Ovary (tissue), 9 donors: Measurements from ENCODE around the gene STUB1. TPM values are rescaled to one million over a fixed set of nuclear protein-coding genes. Genes with fewer than 3 reads are reported as not detected.

Experiments used
- DNase-seq, 5 donors: peaks; one replicate each; pipeline ENCODE4 v3.0.0-alpha.2; 2019 to 2020
- H3K27ac ChIP-seq, 2 donors: fragments of 200-600 bp; one replicate each; pipeline versions ENCODE4 v1.5.1 to v1.8.0; 2019 to 2022
- H3K27me3 ChIP-seq: fragments of 200-600 bp; one replicate; pipeline ENCODE4 v1.8.0; 2022
- H3K36me3 ChIP-seq: fragments of 200-600 bp; sonication (generic); one replicate; pipeline ENCODE4 v1.5.1; 2019
- H3K4me1 ChIP-seq: one replicate; pipeline ENCODE4 v1.8.1; 2013; ENCODE audit warnings: mild to moderate bottlenecking, moderate library complexity; ENCODE audit not compliant: insufficient read depth
- H3K4me3 ChIP-seq: fragments of 200-600 bp; sonication (generic); one replicate; pipeline ENCODE4 v1.5.1; 2017
- H3K9me3 ChIP-seq, 2 donors: fragments of 200-600 bp in 1 of 2; sonication (generic) in 1 of 2; one replicate each; pipeline versions ENCODE4 v1.5.1 to v1.8.1; 2013 to 2019; ENCODE audit warnings: mild to moderate bottlenecking in 1 of 2, moderate library complexity in 1 of 2
- EP300 ChIP-seq: sonication (generic); formaldehyde crosslinking; IDR thresholded peaks from one replicate; pipeline ENCODE4 v1.6.1; 2017; ENCODE audit warnings: antibody characterized with exemption
- POLR2A ChIP-seq: fragments of 450-650 bp; IDR thresholded peaks from one replicate; pipeline ENCODE4 v1.6.1; 2017; ENCODE audit warnings: antibody characterized with exemption, mild to moderate bottlenecking, moderate library complexity
- WGBS, 3 donors: extraction: QIAGEN DNeasy Blood & Tissue Kit in 1 of 3; methylation state at CpG; one replicate each; pipeline versions ENCODE4 v1.1.5 to v1.1.7; 2013 to 2017; 5-methylcytosine and 5-hydroxymethylcytosine counted together
- intact Hi-C, 4 donors: fragments of 100-400 bp; cut with DNase I; formaldehyde crosslinking; loops; one replicate each; pipeline versions ENCODE4 v1.11.0 to v1.15.1; 2022 to 2023
- polyA plus RNA-seq, 2 donors: library from polyadenylated mRNA; stranded (reverse); fragments of 200-250 nt in 1 of 2; fragments of 350-450 nt in 1 of 2; fragmentation: Illumina TruSeq in 1 of 2; extraction: RNeasy Lipid Tissue Mini Kit (QIAGEN cat#74804) in 1 of 2; gene quantifications; one replicate each; pipeline ENCODE4 v1.2.3, GENCODE V29; 2013 to 2014
- total RNA-seq, 7 donors: library from RNA; depleted of rRNA in 2 of 7; stranded (reverse); fragments of >200 nt in 2 of 7; fragmentation: NEBNext Ultra II Directional in 3 of 7; extraction: Animal tissue kit (Norgen Biotek cat#: 25700) in 3 of 7; gene quantifications; one replicate each; pipeline versions ENCODE4 v1.1.0 to v1.2.4, GENCODE V29; 2016 to 2023
- TF ChIP-seq, protein P1 (sequence below), 3 donors: fragments of 450-650 bp in 2 of 3; fragments of 200-600 bp in 1 of 3; IDR thresholded peaks; one replicate each; pipeline versions ENCODE4 v1.5.1 to v1.8.0; 2016 to 2022; ENCODE audit warnings: antibody characterized with exemption in 3 of 3, mild to moderate bottlenecking in 1 of 3
- donor health status: DM: no; HTN: no; CAD: no; lungs with moderate emphysema.
- donor health status: DM: no; HTN: no; CAD: no.
- donor health status: Bipolar disorder and iron deficiency.
- donor health status: DM: yes; HTN: yes; CAD: no.
- donor health status: DM: no; HTN: no; CAD: no.
- donor health status: DM: yes; HTN: yes; CAD: no.

The STUB1 gene
- total and polyA plus RNA-seq, 9 donors = 20.1 to 115 (median 102) TPM

DNA sequence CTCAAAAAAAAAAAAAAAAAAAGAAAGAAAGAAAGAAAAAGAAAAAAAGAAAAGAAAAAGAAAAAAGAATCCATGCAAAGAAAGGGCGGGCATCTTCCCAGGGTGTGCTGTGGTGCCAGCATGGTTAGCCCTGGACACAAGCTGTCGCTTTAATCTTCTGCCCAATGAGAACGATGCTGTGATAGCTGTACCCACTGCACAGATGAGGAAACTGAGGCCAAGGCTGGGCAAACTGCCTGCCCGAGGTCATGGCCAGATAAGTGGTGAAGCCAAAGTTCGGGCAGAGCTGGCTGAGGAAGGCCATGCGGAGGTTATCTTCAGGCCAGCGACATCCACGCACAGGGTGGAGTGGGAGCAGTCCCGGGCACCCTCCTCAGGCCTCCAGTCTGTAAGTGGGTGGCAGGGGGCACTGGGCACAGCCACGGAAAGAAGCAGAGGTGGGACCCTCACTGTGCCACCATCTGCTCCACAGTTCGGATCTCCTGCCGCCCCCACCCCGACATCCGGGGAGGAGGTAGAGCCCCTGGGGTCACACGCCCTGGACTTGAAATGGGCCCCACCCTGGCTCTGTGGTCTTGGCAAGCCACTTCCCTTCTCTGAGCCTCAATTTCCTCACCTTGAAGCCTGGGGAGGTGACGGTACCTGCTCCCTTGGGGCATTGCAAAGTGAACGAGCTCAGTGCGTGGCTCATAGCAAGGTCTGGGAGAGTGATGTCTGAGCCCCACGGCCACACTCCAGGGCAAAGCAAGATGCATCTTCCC lies 18.9 kb downstream of the STUB1 start:
- Histone ChIP-seq H3K4me3 (no peak overlapping the region), H3K36me3 (no peaks in the 10 kb centered on the region), H3K4me1 (peaks cover 8% of the 10 kb centered on the region), H3K27ac (no peak overlapping the region), H3K9me3 (no peaks in the 10 kb centered on the region), H3K27me3 (peaks cover 2% of the 10 kb centered on the region)
- intact Hi-C loops = no loop called here
- 64 to 73% (median 70%) methylated on average over 16 to 19 of the region's 19 CpGs for WGBS, 3 donors
- TF ChIP-seq EP300 = no peak
- no peak for TF ChIP-seq POLR2A
- TF ChIP-seq, protein P1, sequence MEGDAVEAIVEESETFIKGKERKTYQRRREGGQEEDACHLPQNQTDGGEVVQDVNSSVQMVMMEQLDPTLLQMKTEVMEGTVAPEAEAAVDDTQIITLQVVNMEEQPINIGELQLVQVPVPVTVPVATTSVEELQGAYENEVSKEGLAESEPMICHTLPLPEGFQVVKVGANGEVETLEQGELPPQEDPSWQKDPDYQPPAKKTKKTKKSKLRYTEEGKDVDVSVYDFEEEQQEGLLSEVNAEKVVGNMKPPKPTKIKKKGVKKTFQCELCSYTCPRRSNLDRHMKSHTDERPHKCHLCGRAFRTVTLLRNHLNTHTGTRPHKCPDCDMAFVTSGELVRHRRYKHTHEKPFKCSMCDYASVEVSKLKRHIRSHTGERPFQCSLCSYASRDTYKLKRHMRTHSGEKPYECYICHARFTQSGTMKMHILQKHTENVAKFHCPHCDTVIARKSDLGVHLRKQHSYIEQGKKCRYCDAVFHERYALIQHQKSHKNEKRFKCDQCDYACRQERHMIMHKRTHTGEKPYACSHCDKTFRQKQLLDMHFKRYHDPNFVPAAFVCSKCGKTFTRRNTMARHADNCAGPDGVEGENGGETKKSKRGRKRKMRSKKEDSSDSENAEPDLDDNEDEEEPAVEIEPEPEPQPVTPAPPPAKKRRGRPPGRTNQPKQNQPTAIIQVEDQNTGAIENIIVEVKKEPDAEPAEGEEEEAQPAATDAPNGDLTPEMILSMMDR (IDR thresholded peaks at IDR 0.05) = no peak
- no peak for DNase-seq

DNA sequence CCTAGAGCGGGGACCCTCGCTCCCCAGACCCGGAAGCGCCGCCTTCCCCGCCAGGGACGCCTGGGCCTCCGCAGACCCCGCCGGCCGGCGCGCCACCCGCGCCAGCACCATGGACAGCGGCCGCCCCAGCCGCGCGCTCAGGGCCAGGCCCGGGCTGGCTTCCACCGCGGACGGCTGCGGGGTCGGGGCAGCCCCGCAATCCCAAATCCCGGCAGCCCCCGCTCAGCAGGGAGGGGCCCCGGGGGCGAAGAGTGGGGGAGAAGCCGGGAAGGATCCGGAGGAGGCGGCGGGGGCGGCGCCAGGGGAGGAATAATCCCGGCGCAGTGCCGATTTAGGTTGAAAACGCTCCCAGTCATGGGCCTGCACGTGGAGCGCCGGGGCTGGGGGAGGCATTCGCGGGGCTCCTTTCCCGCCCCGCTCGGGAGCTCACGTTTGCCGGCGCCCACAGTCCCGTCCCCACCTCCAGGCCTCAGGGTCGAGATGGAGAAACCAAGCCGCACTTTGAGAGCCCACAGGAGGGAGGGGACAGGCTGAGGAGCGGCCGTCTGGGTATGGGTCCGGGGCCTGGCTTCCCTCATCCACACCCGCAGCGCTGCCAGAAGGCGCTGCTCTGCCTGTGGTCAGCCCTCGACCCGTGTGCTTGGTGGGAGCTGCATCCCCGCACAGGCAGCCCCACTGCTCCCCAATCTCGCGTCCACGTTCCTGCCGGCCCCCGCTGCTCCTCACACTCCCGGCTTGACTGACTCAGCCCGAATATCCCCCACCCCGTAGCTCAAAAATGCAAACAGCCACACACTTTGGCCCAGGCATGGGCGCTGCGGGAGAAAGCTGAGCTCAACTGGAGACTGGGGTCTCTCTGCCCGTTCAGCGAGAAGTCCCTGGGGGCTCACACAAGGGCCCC lies 20.7 kb downstream of the STUB1 start:
- Histone ChIP-seq H3K36me3 (no peaks in the 10 kb centered on the region), H3K4me1 (no peaks in the 10 kb centered on the region), H3K9me3 (no peaks in the 10 kb centered on the region), H3K4me3 (no peak overlapping the region), H3K27ac (no peak overlapping the region), H3K27me3 (peaks cover 7% of the 10 kb centered on the region)
- TF ChIP-seq, protein P1 (IDR thresholded peaks at IDR 0.05) = no peak
- TF ChIP-seq EP300 (no peak), POLR2A (no peak)
- 1 to 5% (median 4%) methylated on average over 40 to 76 of the region's 76 CpGs for WGBS, 3 donors
- peak in 2 of 5 donors; percentile 66 to 75 for DNase-seq
- intact Hi-C loops = no loop called here

DNA sequence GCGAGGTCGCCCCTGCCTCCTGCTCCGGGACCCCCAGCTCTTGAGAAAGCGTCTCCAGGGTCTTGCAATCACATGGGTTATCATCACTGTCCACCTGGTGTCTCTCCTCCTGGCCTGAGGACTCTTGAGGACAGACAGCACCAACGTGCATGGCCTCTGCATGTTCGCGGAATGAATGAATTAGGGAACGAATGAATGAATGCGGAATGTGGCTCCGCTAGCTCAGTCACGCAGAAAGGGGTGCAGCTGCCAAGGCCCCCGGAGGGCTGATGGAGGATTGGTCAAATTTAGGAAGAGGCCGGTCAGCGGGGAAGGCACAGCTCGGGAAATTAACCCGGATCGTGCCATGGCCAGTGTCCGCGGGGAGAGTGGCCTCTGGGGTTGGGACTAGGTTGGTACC lies 22.1 kb downstream of the STUB1 start:
- Histone ChIP-seq H3K4me1 (no peaks in the 10 kb centered on the region), H3K4me3 (no peak overlapping the region), H3K36me3 (no peaks in the 10 kb centered on the region), H3K9me3 (no peaks in the 10 kb centered on the region), H3K27me3 (peaks cover 7% of the 10 kb centered on the region), H3K27ac (no peak overlapping the region)
- TF ChIP-seq, protein P1 (IDR thresholded peaks at IDR 0.05) = no peak
- TF ChIP-seq POLR2A = no peak
- no peak for TF ChIP-seq EP300
- intact Hi-C loops = no loop called here
- 76 to 85% (median 84%) methylated on average over 19 of the region's 19 CpGs for WGBS, 3 donors
- DNase-seq = no peak

DNA sequence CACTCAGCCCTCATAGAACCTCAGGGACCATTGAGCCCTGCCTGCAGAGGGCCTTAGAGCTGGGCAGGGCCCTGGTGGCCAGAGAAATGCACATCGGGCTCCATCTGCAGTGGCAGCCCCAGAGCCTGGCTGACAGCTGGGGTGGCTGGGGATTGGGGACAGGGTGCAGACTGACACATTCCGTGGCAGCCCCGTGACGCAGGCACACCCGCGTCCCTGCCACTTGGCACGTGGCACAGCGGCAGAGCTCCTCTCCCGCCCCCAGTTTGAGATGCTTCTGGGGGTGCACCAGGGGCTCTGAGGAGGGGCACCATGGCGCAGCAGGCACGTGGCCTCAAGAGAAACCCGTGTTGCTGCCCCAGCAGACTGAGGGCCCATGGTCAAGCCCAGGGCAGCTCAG lies 23.2 kb downstream of the STUB1 start:
- WGBS, 3 donors = 72 to 75% (median 75%) methylated on average over 7 to 12 of the region's 12 CpGs
- H3K27me3 ChIP-seq = peaks cover 7% of the 10 kb centered on the region

More for the DNA sequence above, 23.2 kb downstream of the STUB1 start:
- no peak overlapping the region for H3K27ac ChIP-seq
- intact Hi-C loops = no loop called here
- no peak overlapping the region for H3K4me3 ChIP-seq
- no peaks in the 10 kb centered on the region for H3K4me1 ChIP-seq
- TF ChIP-seq, protein P1 (IDR thresholded peaks at IDR 0.05) = no peak
- TF ChIP-seq POLR2A = no peak
- TF ChIP-seq EP300 = no peak
- no peaks in the 10 kb centered on the region for H3K36me3 ChIP-seq
- no peaks in the 10 kb centered on the region for H3K9me3 ChIP-seq
- no peak for DNase-seq
